ENCODE data around the gene LHPP.

DNA sequence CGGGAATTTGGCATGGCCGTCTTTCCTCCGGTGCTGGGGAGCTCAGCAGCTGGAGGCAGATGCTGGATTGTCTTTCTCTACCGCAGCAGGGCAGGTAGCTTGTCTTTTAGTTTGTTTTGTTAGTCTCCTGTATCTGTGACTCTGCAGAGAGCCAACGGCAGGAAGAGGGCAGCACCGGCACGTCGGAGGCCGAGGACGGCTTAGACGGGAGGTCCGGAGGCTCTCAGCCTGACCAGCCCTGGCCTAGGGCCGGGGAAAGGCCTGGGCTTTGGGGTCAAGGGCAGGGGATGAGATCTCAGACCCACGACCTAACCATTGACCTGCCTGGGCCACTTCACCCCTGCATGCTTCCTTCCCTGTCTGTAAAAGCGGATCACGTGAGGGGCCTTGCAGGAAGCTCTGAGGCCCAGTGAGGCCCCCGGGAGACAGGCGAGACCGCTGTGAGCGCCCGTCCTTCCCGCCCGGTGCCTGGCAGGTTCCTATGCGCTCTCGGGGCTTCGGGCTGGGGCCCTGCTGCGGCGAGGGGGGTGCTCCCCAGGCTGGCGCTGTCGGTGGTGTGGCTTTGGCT lies 72.7 kb downstream of the LHPP start:
- TF ChIP-seq, protein P1, sequence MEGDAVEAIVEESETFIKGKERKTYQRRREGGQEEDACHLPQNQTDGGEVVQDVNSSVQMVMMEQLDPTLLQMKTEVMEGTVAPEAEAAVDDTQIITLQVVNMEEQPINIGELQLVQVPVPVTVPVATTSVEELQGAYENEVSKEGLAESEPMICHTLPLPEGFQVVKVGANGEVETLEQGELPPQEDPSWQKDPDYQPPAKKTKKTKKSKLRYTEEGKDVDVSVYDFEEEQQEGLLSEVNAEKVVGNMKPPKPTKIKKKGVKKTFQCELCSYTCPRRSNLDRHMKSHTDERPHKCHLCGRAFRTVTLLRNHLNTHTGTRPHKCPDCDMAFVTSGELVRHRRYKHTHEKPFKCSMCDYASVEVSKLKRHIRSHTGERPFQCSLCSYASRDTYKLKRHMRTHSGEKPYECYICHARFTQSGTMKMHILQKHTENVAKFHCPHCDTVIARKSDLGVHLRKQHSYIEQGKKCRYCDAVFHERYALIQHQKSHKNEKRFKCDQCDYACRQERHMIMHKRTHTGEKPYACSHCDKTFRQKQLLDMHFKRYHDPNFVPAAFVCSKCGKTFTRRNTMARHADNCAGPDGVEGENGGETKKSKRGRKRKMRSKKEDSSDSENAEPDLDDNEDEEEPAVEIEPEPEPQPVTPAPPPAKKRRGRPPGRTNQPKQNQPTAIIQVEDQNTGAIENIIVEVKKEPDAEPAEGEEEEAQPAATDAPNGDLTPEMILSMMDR (IDR thresholded peaks at IDR 0.05) = no peak
- no peak for TF ChIP-seq POLR2A (IDR thresholded peaks at IDR 0.05)
